ENCODE data around the gene MED29.

MED29 gene

GRCh38 chr19:39388657-39389056 lies 2.5 kb upstream of the MED29 start:
- no peak for TF ChIP-seq CTCF (IDR thresholded peaks at IDR 0.05)
- H3K4me3 ChIP-seq, result no peak overlapping the region
- DNase-seq (ENCODE audit: low spot score), result no peak
- H3K27ac ChIP-seq, result peak overlapping the region in 1 of 2 donors; percentile 99

GRCh38 chr19:39389631-39390414 lies 1.4 kb upstream of the MED29 start:
- H3K4me3 ChIP-seq, result peak overlapping the region; percentile 98
- no peak for DNase-seq (ENCODE audit: low spot score)
- no peak for TF ChIP-seq CTCF (IDR thresholded peaks at IDR 0.05)
- peak overlapping the region; percentile 89 to 99 for H3K27ac ChIP-seq

GRCh38 chr19:39390451-39390750 lies 777 bp upstream of the MED29 start:
- TF ChIP-seq CTCF (IDR thresholded peaks at IDR 0.05), result no peak
- Histone ChIP-seq H3K27ac (peak overlapping the region; percentile 89 to 99), H3K4me3 (peak overlapping the region; percentile 98)
- DNase-seq (ENCODE audit: low spot score), result no peak

- DNase-seq (ENCODE audit: low spot score), result no peak
- H3K4me3 ChIP-seq, result peak overlapping the region; percentile 17
- TF ChIP-seq CTCF (IDR thresholded peaks at IDR 0.05), result peak; percentile 99
- H3K27ac ChIP-seq, result peak overlapping the region; percentile 73 to 100
Measured at GRCh38 chr19:39397360-39398296, 6.5 kb downstream of the MED29 start.

- peak overlapping the region; percentile 73 to 100 for H3K27ac ChIP-seq
- peak overlapping the region; percentile 17 for H3K4me3 ChIP-seq
- no peak for TF ChIP-seq CTCF (IDR thresholded peaks at IDR 0.05)
- DNase-seq (ENCODE audit: low spot score), result no peak
Measured at GRCh38 chr19:39398297-39398864, 7.2 kb downstream of the MED29 start.

- no peak for TF ChIP-seq CTCF (IDR thresholded peaks at IDR 0.05)
- DNase-seq (ENCODE audit: low spot score), result no peak
- H3K4me3 ChIP-seq, result no peak overlapping the region
- H3K27ac ChIP-seq, result peak overlapping the region; percentile 49 to 100
Measured at GRCh38 chr19:39399668-39400050, 8.5 kb downstream of the MED29 start.

All from coronary artery (tissue), 2 donors.